GM18873 (cell line): Measurements from ENCODE around the gene PTPRG.

Experiments used
- ATAC-seq: cut with Tn5 transposase; IDR thresholded peaks from one replicate; pipeline ENCODE4 v1.9.1; 2021; ENCODE audit warnings: mild to moderate bottlenecking, moderate library complexity, moderate number of reproducible peaks; ENCODE audit not compliant: unreplicated experiment, low FRiP score

Gene PTPRG

DNA sequence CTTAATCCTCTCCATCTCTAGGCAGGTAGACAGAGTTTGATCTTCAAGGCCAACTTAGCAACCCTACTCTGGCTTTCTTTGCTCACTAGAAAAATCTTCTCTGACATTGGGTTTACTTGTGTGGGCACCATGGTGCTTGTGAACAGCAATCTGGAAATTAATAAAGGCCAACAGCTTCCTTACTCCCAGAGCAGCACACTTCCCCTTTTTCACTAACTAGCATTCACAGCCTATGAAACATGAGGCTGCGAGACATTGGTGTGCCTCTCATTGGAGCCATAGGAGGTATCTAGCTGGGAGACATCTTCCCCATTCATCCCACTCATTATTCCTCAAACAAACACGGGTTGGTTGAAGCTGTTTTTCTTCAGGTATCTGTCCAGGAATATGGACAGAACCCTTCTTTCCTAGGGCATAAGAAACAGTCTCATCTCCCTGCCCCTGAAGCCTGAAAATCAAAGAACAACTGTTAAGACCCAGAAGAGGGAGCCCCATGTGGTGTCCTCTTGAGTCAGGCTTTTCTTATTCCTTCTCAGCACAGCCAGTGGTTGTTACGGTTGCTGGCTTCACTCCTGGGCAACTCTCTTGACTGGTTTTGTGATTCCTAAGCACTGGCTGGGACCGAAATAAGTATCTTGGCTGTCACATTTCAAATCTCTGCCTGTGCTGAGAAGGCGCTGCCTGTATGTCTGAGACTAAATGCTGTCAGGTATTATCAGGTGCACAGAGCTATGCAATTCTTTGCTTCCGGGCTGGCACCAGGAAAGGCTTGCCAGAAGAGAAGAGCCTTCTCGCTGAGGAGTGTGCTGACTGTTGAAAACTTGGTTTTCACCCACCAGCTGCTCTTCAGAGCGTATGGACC is 617.6 kb downstream of the PTPRG start:
- ATAC-seq: no peak

DNA sequence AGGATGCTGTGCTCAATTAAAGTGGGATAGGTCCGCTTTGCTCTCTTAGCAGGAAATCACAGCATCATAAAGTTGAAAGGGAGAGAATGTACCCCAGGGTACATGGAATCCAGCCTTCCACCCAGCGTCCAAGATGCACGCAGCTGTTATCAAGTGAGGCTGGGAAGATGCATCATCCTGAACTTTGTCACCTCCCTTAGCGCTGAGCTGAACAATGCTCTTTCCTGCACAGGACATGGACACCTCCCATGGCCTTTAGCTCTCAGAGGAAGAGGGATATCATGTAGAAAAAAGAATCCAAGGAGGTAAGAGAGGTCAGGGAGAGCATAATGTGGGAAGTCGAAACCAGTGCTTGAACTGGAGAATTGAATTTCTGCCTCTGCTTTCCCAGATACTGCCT is 619.1 kb downstream of the PTPRG start:
- no peak for ATAC-seq

GRCh38 chr3:62183087-62183486 is 621.7 kb downstream of the PTPRG start:
- ATAC-seq: no peak

GRCh38 chr3:62183969-62184368 is 622.6 kb downstream of the PTPRG start:
- ATAC-seq: no peak

DNA sequence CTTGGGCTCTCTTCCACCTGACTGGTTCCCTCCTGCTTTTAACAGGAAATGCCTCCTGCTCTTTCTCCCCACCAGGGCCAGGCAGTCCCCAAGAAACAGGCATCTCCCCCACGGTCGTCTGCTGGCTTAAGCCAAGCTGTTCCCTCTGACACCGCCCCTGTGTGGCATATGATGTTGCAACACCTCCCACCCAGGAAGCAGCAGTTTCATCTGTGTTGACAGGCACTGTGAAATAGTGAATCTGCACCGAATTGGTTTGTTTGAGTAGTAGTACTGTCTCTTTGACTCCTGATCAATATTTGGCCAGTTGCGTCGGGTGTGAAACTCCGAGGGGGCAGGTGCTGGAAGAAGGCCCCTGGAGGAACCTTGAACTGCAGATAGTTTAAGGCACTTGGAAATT is 623.2 kb downstream of the PTPRG start:
- no peak for ATAC-seq

- ATAC-seq: no peak
Observed at GRCh38 chr3:62187022-62187431, 625.7 kb downstream of the PTPRG start.

GRCh38 chr3:62188681-62189375 is 627.5 kb downstream of the PTPRG start:
- ATAC-seq: no peak

DNA sequence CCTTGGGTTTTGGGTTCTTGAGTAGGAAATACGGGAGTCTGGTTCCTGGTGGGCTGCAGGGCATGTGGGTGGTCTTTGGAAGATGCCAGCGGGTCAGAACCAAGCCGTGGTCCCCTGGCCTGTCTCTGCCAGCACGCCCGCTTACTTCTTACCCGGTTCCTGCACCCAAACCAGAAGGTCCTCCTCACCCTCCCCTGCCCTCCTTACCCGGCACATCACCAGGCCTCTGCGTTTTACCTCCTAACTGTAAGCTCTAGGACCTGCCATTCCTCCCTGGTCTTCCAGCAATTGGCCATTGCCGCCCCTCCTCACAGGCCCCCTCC is 628.0 kb downstream of the PTPRG start:
- ATAC-seq: no peak

DNA sequence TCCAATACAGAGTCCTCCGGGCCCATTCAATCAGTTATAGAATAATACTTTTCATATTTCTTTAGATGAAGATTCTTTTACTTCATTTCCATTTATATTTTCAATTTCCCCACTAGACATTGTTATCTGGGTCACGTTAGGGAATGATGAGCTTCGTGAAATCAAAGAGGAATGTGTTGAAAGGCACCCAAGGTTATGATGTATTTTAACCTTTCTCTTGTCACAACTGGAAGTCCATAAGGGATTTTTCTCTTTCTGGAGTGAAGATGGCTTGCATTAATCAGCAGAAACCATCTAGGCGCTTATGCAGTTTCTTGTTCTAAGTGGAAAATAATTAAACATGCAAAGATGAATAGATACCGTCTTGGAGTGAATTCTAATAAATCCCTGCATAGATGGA is 631.5 kb downstream of the PTPRG start:
- ATAC-seq: no peak

- no peak for ATAC-seq
Observed at GRCh38 chr3:62193586-62194345, 632.4 kb downstream of the PTPRG start.

DNA sequence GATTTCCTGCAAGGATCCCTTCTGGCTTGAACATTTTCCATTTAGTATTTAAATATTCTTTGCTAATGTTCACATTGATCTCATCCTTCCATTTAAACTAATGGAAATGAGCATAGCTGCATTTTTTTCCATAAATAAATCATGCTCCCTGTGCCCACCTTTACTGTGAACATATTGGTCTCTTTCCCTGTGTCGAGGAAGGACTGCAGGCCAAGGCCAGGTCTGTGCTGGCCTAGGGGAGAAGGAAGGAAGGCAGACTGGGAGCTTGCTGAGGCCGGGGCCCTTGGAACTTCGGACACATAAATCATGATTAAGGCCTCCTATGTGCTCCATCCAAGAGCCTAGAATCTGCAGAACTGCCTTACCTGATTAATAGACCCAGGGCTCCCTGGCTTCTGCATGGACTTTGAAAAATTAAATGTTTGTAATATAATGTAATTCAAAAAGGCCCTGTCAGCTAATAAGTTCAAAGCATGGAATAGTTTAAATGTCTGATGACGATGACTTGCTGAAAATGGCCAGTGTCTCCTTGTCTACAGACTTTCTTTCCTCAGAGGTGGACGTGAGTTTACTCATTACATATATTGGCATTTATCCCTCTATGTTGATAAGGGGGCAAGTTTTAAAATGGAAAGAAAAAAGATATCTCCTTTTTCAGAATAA is 636.1 kb downstream of the PTPRG start:
- ATAC-seq: no peak

GRCh38 chr3:62199126-62199525 is 637.8 kb downstream of the PTPRG start:
- no peak for ATAC-seq

DNA sequence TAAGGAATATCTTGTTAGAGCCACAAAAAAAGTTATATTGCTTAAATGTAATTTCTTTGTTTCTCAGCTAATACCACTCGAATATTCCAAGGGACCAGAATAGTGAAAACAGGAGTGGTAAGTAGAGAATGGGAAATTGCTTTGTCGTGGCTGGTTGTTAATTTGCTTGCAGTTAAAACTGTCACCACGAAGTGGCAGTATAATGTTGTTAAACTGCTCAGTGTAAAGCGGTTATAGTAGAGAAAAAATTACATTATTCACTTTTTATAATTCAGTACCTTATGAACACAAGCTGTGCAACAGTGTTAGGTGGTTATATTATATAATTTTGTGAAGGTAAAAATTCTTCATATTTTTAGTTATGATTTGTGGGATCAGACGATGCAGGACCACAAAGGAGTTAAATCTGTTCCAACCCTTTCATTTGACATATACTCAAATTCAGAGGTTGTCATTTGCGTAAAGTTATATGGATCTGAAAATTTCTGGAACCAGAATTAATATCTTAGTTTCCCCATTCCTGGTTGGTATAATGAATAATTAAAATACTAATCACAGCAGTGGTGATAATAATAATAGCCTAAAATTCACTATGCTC is 640.2 kb downstream of the PTPRG start:
- no peak for ATAC-seq

- ATAC-seq: no peak
Observed at GRCh38 chr3:62203152-62203551, 641.8 kb downstream of the PTPRG start.

- ATAC-seq: no peak
Observed at GRCh38 chr3:62203561-62203960, 642.2 kb downstream of the PTPRG start.

DNA sequence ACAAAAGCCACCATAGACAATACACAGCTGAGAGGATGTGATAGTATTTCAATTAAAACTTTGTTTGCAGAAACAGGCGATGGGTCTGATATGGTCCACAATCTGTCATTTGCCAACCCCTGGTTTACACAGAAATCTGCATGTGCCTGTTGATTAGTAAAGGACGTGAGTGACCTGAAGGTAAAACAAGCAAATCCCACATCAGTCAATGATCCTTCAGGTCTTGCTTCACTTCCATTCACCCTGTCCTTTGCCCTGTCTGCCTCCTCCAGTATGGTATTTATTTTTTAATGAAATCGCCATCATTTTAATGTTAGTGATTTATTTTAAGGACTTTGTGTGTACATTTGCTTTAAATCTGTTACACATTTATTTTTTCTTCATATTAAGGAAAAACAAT is 645.8 kb downstream of the PTPRG start:
- no peak for ATAC-seq

GRCh38 chr3:62208385-62208784 is 647.0 kb downstream of the PTPRG start:
- ATAC-seq: no peak

GRCh38 chr3:62209101-62209500 is 647.7 kb downstream of the PTPRG start:
- ATAC-seq: no peak

DNA sequence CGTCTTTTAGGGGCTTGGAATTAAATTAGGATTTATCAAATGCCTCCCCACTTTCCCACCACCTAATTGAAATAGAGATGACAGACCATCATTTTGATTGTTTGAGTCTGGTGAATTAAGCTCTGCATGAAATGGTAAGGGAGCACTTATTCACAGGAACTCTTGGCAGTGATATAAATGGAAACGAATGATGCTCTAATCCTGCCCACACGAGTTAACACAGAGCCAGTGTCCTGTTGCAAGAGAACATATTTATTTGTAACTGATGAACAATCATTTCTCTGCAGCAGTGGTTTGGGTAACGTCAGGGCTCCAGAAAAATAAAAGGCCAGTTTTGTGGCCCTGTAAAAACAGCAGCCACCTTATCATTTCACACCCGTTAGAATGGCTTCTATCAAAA is 648.6 kb downstream of the PTPRG start:
- no peak for ATAC-seq

DNA sequence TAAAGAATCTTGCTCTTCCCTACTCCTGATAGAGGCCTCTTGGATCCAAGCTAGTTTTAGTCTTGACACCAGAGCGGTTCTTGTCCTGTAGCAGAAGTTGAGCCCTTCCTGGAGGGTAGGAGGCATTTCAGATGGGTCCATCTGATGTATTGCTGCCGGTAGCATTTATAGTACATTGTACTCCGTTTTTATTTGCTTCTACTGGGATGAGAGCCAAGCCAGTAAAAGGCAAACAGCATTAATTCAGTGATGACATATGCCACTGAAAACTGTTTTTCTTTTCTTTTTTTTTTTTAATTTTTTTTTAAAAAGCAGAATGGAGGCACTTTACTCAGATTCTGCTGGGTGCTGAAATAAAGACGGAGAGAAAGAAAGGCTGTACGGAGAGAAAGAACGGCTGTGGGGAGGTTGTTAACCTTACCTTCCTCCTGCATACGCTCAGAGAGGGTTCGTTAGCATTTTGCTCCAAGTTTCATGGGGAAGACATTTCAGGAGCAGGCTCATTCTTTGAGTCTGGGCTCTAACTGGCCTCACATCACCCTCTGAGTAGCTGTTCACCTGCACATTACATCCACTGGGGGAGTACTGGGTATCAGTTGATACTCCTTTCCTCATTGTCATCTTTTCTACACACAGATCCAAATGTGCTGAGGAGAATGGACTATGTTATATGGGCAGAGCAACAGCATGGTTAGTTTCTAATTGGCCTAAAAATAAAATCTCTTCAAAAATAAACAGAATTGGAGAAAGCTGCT is 650.5 kb downstream of the PTPRG start:
- ATAC-seq: no peak
